Testis (tissue), 2 donors: ENCODE measurements around the gene MEA1.

Experiments
- CTCF ChIP-seq, 3 experiments: fragments of 450-650 bp in 2 of 3; fragments of 200-600 bp in 1 of 3; sonication (generic) in 1 of 3; IDR thresholded peaks; one replicate each; pipeline ENCODE4 v1.5.1; 2016 to 2019; ENCODE audit warnings: antibody characterized with exemption in 3 of 3, mild to moderate bottlenecking in 2 of 3, moderate library complexity in 1 of 3
- POLR2A ChIP-seq: fragments of 450-650 bp; IDR thresholded peaks from one replicate; pipeline ENCODE4 v1.6.1; 2017; ENCODE audit warnings: antibody characterized with exemption, mild to moderate bottlenecking, moderate library complexity

GRCh38 chr6:42981836-42982235 is 31.9 kb downstream of the MEA1 start:
- no peak for TF ChIP-seq CTCF (IDR thresholded peaks at IDR 0.05)
- TF ChIP-seq POLR2A, result no peak
